SK-N-SH (cell line): ENCODE results near the gene ARHGAP10. TPM values are rescaled to one million over a fixed set of nuclear protein-coding genes. Genes with fewer than 3 reads are reported as not detected.
A peak's percentile ranks its signal among the peaks of the same experiment; 100 is the strongest.

ENCODE experiments used
- CTCF ChIA-PET: fragments of 300-600, 350-600 bp; formaldehyde crosslinking; extraction: SDS; loops from one replicate; lab custom pipeline; 2021; lab: Yijun Ruan, JAX
- POLR2A ChIA-PET: fragments of 350-600 bp; sonication (Branson Sonifier 250); formaldehyde crosslinking; extraction: SDS; loops from one replicate; lab custom pipeline; 2020; ENCODE audit warnings: antibody characterized with exemption, inconsistent platforms; lab: Yijun Ruan, JAX
- DNase-seq: peaks from one replicate; pipeline ENCODE4 v3.0.0; 2012
- H2AFZ ChIP-seq: fragments of 200-600 bp; sonication (generic); 2 replicates; pipeline ENCODE4 v1.8.1; 2016; ENCODE audit warnings: antibody characterized with exemption, mild to moderate bottlenecking, low read depth
- H3F3A ChIP-seq: fragments of 200-600 bp; sonication (generic); replicated peaks from 2 replicates; pipeline ENCODE3; 2016; ENCODE audit warnings: antibody characterized with exemption, mild to moderate bottlenecking; ENCODE audit not compliant: insufficient read depth
- H3K27ac ChIP-seq, 2 experiments: fragments of 200-500 bp in 1 of 2; fragments of 200-600 bp in 1 of 2; sonication (Bioruptor generic) in 1 of 2; sonication (generic), shearing (Covaris generic) in 1 of 2; 2 replicates each; pipeline versions ENCODE4 v1.5.1 to v1.6.1; 2014 to 2016; ENCODE audit warnings: low read depth in 2 of 2, inconsistent platforms in 1 of 2, low read length in 1 of 2, mild to moderate bottlenecking in 1 of 2, mixed read lengths in 1 of 2
- H3K27me3 ChIP-seq: fragments of 200-600 bp; sonication (generic), shearing (Covaris generic); 2 replicates; pipeline ENCODE4 v1.6.1; 2016; ENCODE audit warnings: mixed run types; ENCODE audit not compliant: insufficient read depth
- H3K36me3 ChIP-seq, 2 experiments: fragments of 200-500 bp in 1 of 2; fragments of 200-600 bp in 1 of 2; sonication (Bioruptor generic) in 1 of 2; sonication (generic) in 1 of 2; replicated peaks in 1 of 2; 2 replicates each; pipeline versions ENCODE3 to v1.5.1; 2014 to 2016; ENCODE audit warnings: low read length in 1 of 2, mild to moderate bottlenecking in 1 of 2; ENCODE audit not compliant: insufficient read depth in 2 of 2, control insufficient read depth in 1 of 2
- H3K4me1 ChIP-seq, 2 experiments: fragments of 200-500 bp in 1 of 2; fragments of 200-600 bp in 1 of 2; sonication (Bioruptor generic) in 1 of 2; sonication (generic), shearing (Covaris generic) in 1 of 2; 2 replicates each; pipeline versions ENCODE4 v1.5.1 to v1.6.1; 2014 to 2016; ENCODE audit warnings: low read depth in 1 of 2, low read length in 1 of 2, mixed run types in 1 of 2; ENCODE audit not compliant: insufficient read depth in 2 of 2, control insufficient read depth in 1 of 2
- H3K4me2 ChIP-seq: fragments of 200-600 bp; sonication (generic), shearing (Covaris generic); 2 replicates; pipeline ENCODE4 v1.6.1; 2017; ENCODE audit warnings: mixed run types
- H3K4me3 ChIP-seq, 2 experiments: fragments of 200-500 bp in 1 of 2; fragments of 200-600 bp in 1 of 2; sonication (Bioruptor generic) in 1 of 2; sonication (generic), shearing (Covaris generic) in 1 of 2; 2 replicates each; pipeline versions ENCODE4 v1.5.1 to v1.8.1; 2014 to 2016; ENCODE audit warnings: low read depth in 2 of 2, inconsistent platforms in 1 of 2, low read length in 1 of 2, mild to moderate bottlenecking in 1 of 2, mixed read lengths in 1 of 2, moderate library complexity in 1 of 2
- H3K79me2 ChIP-seq: fragments of 200-600 bp; sonication (generic); 2 replicates; pipeline ENCODE4 v1.8.1; 2017; ENCODE audit warnings: mild to moderate bottlenecking; ENCODE audit not compliant: insufficient read depth
- H3K9ac ChIP-seq: fragments of 200-600 bp; sonication (generic); 2 replicates; pipeline ENCODE4 v1.6.1; 2017; ENCODE audit warnings: mixed run types
- H3K9me2 ChIP-seq: fragments of 200-600 bp; sonication (generic); 2 replicates; pipeline ENCODE4 v1.6.1; 2017; ENCODE audit warnings: mixed run types
- H3K9me3 ChIP-seq: fragments of 200-600 bp; sonication (generic); 2 replicates; pipeline ENCODE4 v1.6.1; 2017; ENCODE audit warnings: mixed run types, mild to moderate bottlenecking, moderate library complexity
- H4K20me1 ChIP-seq: fragments of 200-600 bp; sonication (generic); 2 replicates; pipeline ENCODE4 v1.6.1; 2017; ENCODE audit warnings: mild to moderate bottlenecking, mixed run types; ENCODE audit not compliant: insufficient read depth
- FOXM1 ChIP-seq: IDR thresholded peaks from 2 replicates; pipeline ENCODE4 v1.4.0; 2012; ENCODE audit warnings: low read depth, mild to moderate bottlenecking
- GABPA ChIP-seq: IDR thresholded peaks from 2 replicates; pipeline ENCODE4 v1.4.0; 2012; ENCODE audit warnings: low read depth, mild to moderate bottlenecking
- JUND ChIP-seq: IDR thresholded peaks from 2 replicates; pipeline ENCODE4 v1.4.0; 2012
- MEF2A ChIP-seq: IDR thresholded peaks from 2 replicates; pipeline ENCODE4 v1.4.0; 2012; ENCODE audit warnings: low read depth, borderline replicate concordance
- MXI1 ChIP-seq: IDR thresholded peaks from 2 replicates; pipeline ENCODE4 v1.6.1; 2012; ENCODE audit warnings: mild to moderate bottlenecking, low read depth, low read length, improper control_type of control experiment
- NFIC ChIP-seq: IDR thresholded peaks from 2 replicates; pipeline ENCODE4 v1.4.0; 2012; ENCODE audit warnings: borderline replicate concordance
- POLR2AphosphoS5 ChIP-seq: IDR thresholded peaks from 2 replicates; pipeline ENCODE4 v1.6.1; 2012; ENCODE audit warnings: low read depth, low read length
- RAD21 ChIP-seq: IDR thresholded peaks from 2 replicates; pipeline ENCODE4 v1.6.1; 2012; ENCODE audit warnings: mild to moderate bottlenecking, low read length
- RCOR1 ChIP-seq: fragments of 150-350 bp; IDR thresholded peaks from 2 replicates; pipeline ENCODE4 v1.6.1; 2017; ENCODE audit warnings: antibody characterized with exemption, low read length
- TAF1 ChIP-seq: IDR thresholded peaks from 2 replicates; pipeline ENCODE4 v1.6.1; 2012; ENCODE audit warnings: low read depth, mild to moderate bottlenecking, low read length, moderate library complexity, borderline replicate concordance
- TEAD4 ChIP-seq: IDR thresholded peaks from 2 replicates; pipeline ENCODE4 v1.4.0; 2012; ENCODE audit warnings: mild to moderate bottlenecking, borderline replicate concordance; ENCODE audit not compliant: insufficient read depth
- YY1 ChIP-seq: IDR thresholded peaks from 2 replicates; pipeline ENCODE4 v1.4.0; 2012; ENCODE audit warnings: low read depth, mild to moderate bottlenecking
- WGBS: methylation state at CpG from one replicate; pipeline ENCODE4 v1.1.6; 2017; ENCODE audit warnings: low lambda C conversion rate; 5-methylcytosine and 5-hydroxymethylcytosine counted together
- polyA plus RNA-seq, 3 experiments: library from polyadenylated mRNA; depleted of rRNA; stranded (reverse); fragments of >200 nt; gene quantifications; 2 replicates each; pipeline ENCODE4 v1.2.3, GENCODE V29; 2012
- TF ChIP-seq, protein P1 (sequence below): IDR thresholded peaks from 2 replicates; pipeline ENCODE4 v1.4.0; 2012; ENCODE audit warnings: low read depth, borderline replicate concordance
- TF ChIP-seq, protein P2 (sequence below): IDR thresholded peaks from 2 replicates; pipeline ENCODE4 v1.4.0; 2012; ENCODE audit warnings: low read depth
- TF ChIP-seq, protein P3 (sequence below): fragments of 150-350 bp; IDR thresholded peaks from 2 replicates; pipeline ENCODE4 v1.6.1; 2017; ENCODE audit warnings: antibody characterized with exemption, low read length, low read depth, borderline replicate concordance

ARHGAP10 gene
- polyA plus RNA-seq, 1 of the 3 experiments (the other 2 are of a cell fraction) = 15.1 TPM

DNA sequence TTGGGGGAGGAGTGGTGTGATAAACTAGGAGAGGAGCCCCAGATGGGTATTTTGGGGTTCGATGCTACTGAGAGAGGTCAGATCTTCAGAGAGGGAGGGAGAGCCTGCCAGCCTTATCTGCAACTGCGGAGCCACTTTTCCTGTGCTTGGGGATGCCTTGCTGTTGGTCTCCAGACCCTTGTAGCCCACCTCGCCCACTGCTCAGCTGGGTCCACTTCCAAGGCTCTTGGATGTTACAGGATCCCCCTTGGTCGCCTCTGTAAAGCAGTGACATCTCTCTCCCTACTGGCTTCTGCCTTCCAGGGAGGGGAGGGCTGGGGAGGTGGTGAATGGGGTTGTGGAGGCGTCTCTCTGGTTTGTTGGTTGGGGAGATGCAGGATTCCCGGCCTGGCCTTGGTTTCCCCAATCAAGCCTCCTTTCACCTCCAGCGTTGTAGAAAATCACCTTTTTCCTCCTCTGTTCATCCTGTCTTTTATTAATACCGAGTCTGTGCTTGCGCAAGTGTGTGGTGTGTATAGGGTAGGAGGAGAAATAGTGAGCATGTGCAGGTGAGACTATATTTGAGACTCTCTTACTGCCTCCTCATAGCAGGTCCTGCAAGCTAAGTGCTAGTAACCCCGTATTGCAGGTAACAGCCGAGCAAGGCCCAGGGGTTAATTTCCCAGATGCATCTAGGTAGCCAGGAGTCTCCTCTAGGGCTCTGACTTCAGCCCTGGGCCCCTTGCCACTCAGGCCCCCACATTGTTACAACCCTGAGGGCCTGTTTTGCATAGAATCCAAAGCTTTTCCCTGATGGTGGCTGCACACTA lies 337.4 kb downstream of the ARHGAP10 start:
- Histone ChIP-seq H3K4me2 (no peak overlapping the region), H3K79me2 (no peaks in the 10 kb centered on the region; the same call in 1 of the 2 replicates), H4K20me1 (0 out of 2 replicates have a peak, but pooled peaks cover 7% of the 10 kb centered on the region), H3K36me3 (peaks cover 3 to 22% of the 10 kb centered on the region in 2 experiments), H3K9me3 (no peaks in the 10 kb centered on the region), H3K4me3 (no peak overlapping the region), H3F3A (no peaks in the 10 kb centered on the region), H3K9me2 (no peaks in the 10 kb centered on the region), H3K9ac (no peak overlapping the region), H3K4me1 (peaks cover 0 to 37% of the 10 kb centered on the region in 2 experiments; a peak in 2 of 4 replicates), H3K27me3 (no peaks in the 10 kb centered on the region), H3K27ac (peak overlapping the region in 1 of 2 experiments; percentile 47; a peak in 1 of 4 replicates), H2AFZ (no peak overlapping the region)
- DNase-seq = no peak
- TF ChIP-seq, protein P1, sequence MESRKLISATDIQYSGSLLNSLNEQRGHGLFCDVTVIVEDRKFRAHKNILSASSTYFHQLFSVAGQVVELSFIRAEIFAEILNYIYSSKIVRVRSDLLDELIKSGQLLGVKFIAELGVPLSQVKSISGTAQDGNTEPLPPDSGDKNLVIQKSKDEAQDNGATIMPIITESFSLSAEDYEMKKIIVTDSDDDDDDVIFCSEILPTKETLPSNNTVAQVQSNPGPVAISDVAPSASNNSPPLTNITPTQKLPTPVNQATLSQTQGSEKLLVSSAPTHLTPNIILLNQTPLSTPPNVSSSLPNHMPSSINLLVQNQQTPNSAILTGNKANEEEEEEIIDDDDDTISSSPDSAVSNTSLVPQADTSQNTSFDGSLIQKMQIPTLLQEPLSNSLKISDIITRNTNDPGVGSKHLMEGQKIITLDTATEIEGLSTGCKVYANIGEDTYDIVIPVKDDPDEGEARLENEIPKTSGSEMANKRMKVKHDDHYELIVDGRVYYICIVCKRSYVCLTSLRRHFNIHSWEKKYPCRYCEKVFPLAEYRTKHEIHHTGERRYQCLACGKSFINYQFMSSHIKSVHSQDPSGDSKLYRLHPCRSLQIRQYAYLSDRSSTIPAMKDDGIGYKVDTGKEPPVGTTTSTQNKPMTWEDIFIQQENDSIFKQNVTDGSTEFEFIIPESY = no peak
- TF ChIP-seq TAF1 (no peak), TEAD4 (no peak), JUND (no peak), GABPA (no peak), FOXM1 (no peak), RCOR1 (no peak), MEF2A (no peak), NFIC (no peak), POLR2AphosphoS5 (no peak), RAD21 (no peak), YY1 (no peak), MXI1 (no peak)
- TF ChIP-seq, protein P2, sequence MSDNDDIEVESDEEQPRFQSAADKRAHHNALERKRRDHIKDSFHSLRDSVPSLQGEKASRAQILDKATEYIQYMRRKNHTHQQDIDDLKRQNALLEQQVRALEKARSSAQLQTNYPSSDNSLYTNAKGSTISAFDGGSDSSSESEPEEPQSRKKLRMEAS = no peak
- TF ChIP-seq, protein P3, sequence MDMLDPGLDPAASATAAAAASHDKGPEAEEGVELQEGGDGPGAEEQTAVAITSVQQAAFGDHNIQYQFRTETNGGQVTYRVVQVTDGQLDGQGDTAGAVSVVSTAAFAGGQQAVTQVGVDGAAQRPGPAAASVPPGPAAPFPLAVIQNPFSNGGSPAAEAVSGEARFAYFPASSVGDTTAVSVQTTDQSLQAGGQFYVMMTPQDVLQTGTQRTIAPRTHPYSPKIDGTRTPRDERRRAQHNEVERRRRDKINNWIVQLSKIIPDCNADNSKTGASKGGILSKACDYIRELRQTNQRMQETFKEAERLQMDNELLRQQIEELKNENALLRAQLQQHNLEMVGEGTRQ = no peak
- 92% methylated on average over 11 of the region's 11 CpGs for WGBS
- ChIA-PET POLR2A (no interaction called here), CTCF (interaction anchor here (0.8 to 1.3 kb wide), 2 partner anchors 13 to 202 kb away, joined by 3 read pairs; no protein-coding TSS in a partner anchor)
